HepG2 (cell line): Measurements from ENCODE around the gene NCBP3. TPM values are rescaled to one million over a fixed set of nuclear protein-coding genes. Genes with fewer than 3 reads are reported as not detected.

ENCODE experiments used
- ATAC-seq: fragments of 200-7000 bp; cut with Tn5 transposase; 3 replicates; pipeline ENCODE4 v1.9.1; 2020; ENCODE audit warnings: mild to moderate bottlenecking, moderate library complexity
- BruUV-seq: library from RNA; stranded (reverse); fragments of 400-500 nt; replicated peaks from 2 replicates; lab custom pipeline; 2021; lab: Mats Ljungman, UMichigan
- CTCF ChIA-PET: fragments of 300-600 bp; formaldehyde crosslinking; extraction: SDS; loops from one replicate; lab custom pipeline; 2021; ENCODE audit warnings: low total read pairs, inconsistent platforms, low intra/inter-chr PET ratio; lab: Yijun Ruan, JAX
- POLR2A ChIA-PET: fragments of 350-600 bp; sonication (Branson Sonifier 250); formaldehyde crosslinking; loops from one replicate; lab custom pipeline; 2020; ENCODE audit warnings: antibody characterized with exemption, inconsistent platforms; lab: Yijun Ruan, JAX
- DNase-seq: peaks from one replicate; pipeline ENCODE4 v3.0.0-alpha.2; 2015; ENCODE audit warnings: low spot score
- FAIRE-seq: peaks from 3 replicates; lab custom pipeline; 2011; peaks lifted over from hg19 to GRCh38; lab: Jason Lieb, UNC
- H2AFZ ChIP-seq: one replicate; pipeline ENCODE4 v1.6.1; 2011; ENCODE audit warnings: low read length, inconsistent platforms
- H3K27ac ChIP-seq: fragments of 300-600 bp; 3 replicates; pipeline ENCODE4 v1.8.0; 2011; ENCODE audit warnings: mixed run types, mild to moderate bottlenecking, mixed read lengths, low read length, inconsistent platforms; ENCODE audit not compliant: insufficient read depth; ENCODE audit errors: extremely low read length
- H3K27me3 ChIP-seq, 2 experiments: fragments of 200-600 bp in 1 of 2; 2 replicates in 1 of 2; 3 replicates in 1 of 2; pipeline versions ENCODE4 v1.6.0 to v1.8.0; 2011; ENCODE audit warnings: low read length in 2 of 2, mild to moderate bottlenecking in 2 of 2, moderate library complexity in 2 of 2, inconsistent platforms in 1 of 2; ENCODE audit not compliant: insufficient read depth in 2 of 2, control insufficient read depth in 1 of 2
- H3K36me3 ChIP-seq, 2 experiments: fragments of 200-600 bp in 1 of 2; replicated peaks in 1 of 2; 2 replicates in 1 of 2; 3 replicates in 1 of 2; pipeline versions ENCODE4 v1.5.1 to v1.8.0; 2011; ENCODE audit warnings: low read length in 2 of 2, inconsistent platforms in 1 of 2; ENCODE audit not compliant: insufficient read depth in 2 of 2, control insufficient read depth in 1 of 2
- H3K4me1 ChIP-seq: 2 replicates; pipeline ENCODE4 v1.5.1; 2012; ENCODE audit warnings: low read length, inconsistent platforms; ENCODE audit not compliant: insufficient read depth
- H3K4me2 ChIP-seq: 2 replicates; pipeline ENCODE4 v1.6.0; 2011; ENCODE audit warnings: low read depth, low read length, inconsistent platforms
- H3K4me3 ChIP-seq, 3 experiments: fragments of 200-600 bp in 1 of 3; sonication (generic), shearing (Covaris generic) in 1 of 3; replicated peaks in 1 of 3; 2 replicates each; pipeline ENCODE4 v1.5.1; 2011 to 2016; ENCODE audit warnings: low read length in 3 of 3, inconsistent platforms in 2 of 3, low read depth in 2 of 3, mild to moderate bottlenecking in 2 of 3, control low read depth in 1 of 3, mixed read lengths in 1 of 3; ENCODE audit not compliant: insufficient read depth in 1 of 3
- H3K79me2 ChIP-seq: one replicate; pipeline ENCODE4 v1.6.1; 2011; ENCODE audit warnings: low read length, inconsistent platforms; ENCODE audit not compliant: insufficient read depth
- H3K9ac ChIP-seq: 2 replicates; pipeline ENCODE4 v1.6.0; 2011; ENCODE audit warnings: mild to moderate bottlenecking, low read depth, low read length, inconsistent platforms; ENCODE audit not compliant: insufficient read depth
- H3K9me3 ChIP-seq: 2 replicates; pipeline ENCODE4 v1.5.1; 2012; ENCODE audit warnings: mild to moderate bottlenecking, low read length
- H4K20me1 ChIP-seq: 2 replicates; pipeline ENCODE4 v1.6.0; 2011; ENCODE audit warnings: inconsistent platforms, mild to moderate bottlenecking, low read length, moderate library complexity; ENCODE audit not compliant: insufficient read depth
- EEA1 ChIP-seq: sonication (generic); formaldehyde crosslinking; IDR thresholded peaks from 2 replicates; pipeline ENCODE4 v1.5.1; 2020; ENCODE audit warnings: mild to moderate bottlenecking, missing genetic modification reagents, borderline replicate concordance
- KAT7 ChIP-seq: IDR thresholded peaks from 2 replicates; pipeline ENCODE4 v1.6.1; 2018; ENCODE audit warnings: borderline replicate concordance, missing compliant biosample characterization
- MED1 ChIP-seq: sonication (generic); formaldehyde crosslinking; IDR thresholded peaks from 2 replicates; pipeline ENCODE4 v1.4.0; 2020; ENCODE audit warnings: missing genetic modification reagents
- SCMH1 ChIP-seq: sonication (generic); formaldehyde crosslinking; IDR thresholded peaks from 2 replicates; pipeline ENCODE4 v1.9.0; 2021; ENCODE audit warnings: missing genetic modification reagents, mild to moderate bottlenecking, borderline replicate concordance
- TGIF2 ChIP-seq: IDR thresholded peaks from 2 replicates; pipeline ENCODE4 v1.6.1; 2016; ENCODE audit warnings: control low read depth, missing compliant biosample characterization
- U2AF2 ChIP-seq: fragments of 200-400 bp; formaldehyde crosslinking; IDR thresholded peaks from 2 replicates; pipeline ENCODE4 v1.6.1; 2017; ENCODE audit warnings: low read depth, mild to moderate bottlenecking, low read length
- ZNF224 ChIP-seq: sonication (generic); formaldehyde crosslinking; IDR thresholded peaks from 2 replicates; pipeline ENCODE4 v1.5.0; 2020; ENCODE audit warnings: mild to moderate bottlenecking, missing genetic modification reagents
- ZNF225 ChIP-seq: sonication (generic); formaldehyde crosslinking; IDR thresholded peaks from 2 replicates; pipeline ENCODE4 v1.4.0; 2020; ENCODE audit warnings: mild to moderate bottlenecking, missing genetic modification reagents
- WGBS: methylation state at CpG from one replicate; pipeline ENCODE4 v1.1.6; 2017; ENCODE audit warnings: low lambda C conversion rate; 5-methylcytosine and 5-hydroxymethylcytosine counted together
- in situ Hi-C: cut with HindIII; loops from 2 replicates; pipeline ENCODE4 v1.10.0; 2017; ENCODE audit warnings: low pct_unique_long_range_greater_than_20kb; ENCODE audit not compliant: extremely low pct_ligation_motif_present
- intact Hi-C: fragments of 100-400 bp; cut with micrococcal nuclease; formaldehyde crosslinking; loops from one replicate; pipeline ENCODE4 v1.10.0; 2022; ENCODE audit not compliant: unreplicated experiment
- polyA plus RNA-seq, 8 experiments: library from polyadenylated mRNA; depleted of rRNA in 3 of 8; stranded (reverse) in 7 of 8; unstranded in 1 of 8; fragments of >200 nt; fragmentation: Illumina TruSeq in 4 of 8; extraction: Trizol in 4 of 8; gene quantifications; 2 replicates each; pipeline versions ENCODE4 v1.2.1 to v1.2.3, GENCODE V29; 2011 to 2016; ENCODE audit warnings: low read depth in 4 of 8, missing spikeins in 1 of 8, mixed read lengths in 1 of 8; ENCODE audit not compliant: insufficient read depth in 1 of 8
- total RNA-seq, 5 experiments: library from RNA; depleted of rRNA; stranded (reverse); fragments of >200 nt; fragmentation: Illumina TruSeq; extraction: Trizol; gene quantifications; 2 replicates each; pipeline ENCODE4 v1.2.3, GENCODE V29; 2016; ENCODE audit warnings: low read depth in 1 of 5
- TF ChIP-seq, protein P1 (sequence below): sonication (generic); formaldehyde crosslinking; IDR thresholded peaks from 2 replicates; pipeline ENCODE4 v1.8.0; 2022; ENCODE audit warnings: mild to moderate bottlenecking, missing genetic modification reagents, moderate library complexity
- TF ChIP-seq, protein P2 (sequence below): sonication (generic); formaldehyde crosslinking; IDR thresholded peaks from 2 replicates; pipeline ENCODE4 v1.8.0; 2022; ENCODE audit warnings: missing genetic modification reagents, mild to moderate bottlenecking, moderate library complexity, borderline replicate concordance
- TF ChIP-seq, protein P3 (sequence below): sonication (generic); formaldehyde crosslinking; IDR thresholded peaks from 2 replicates; pipeline ENCODE4 v1.5.0; 2020; ENCODE audit warnings: mild to moderate bottlenecking, missing genetic modification reagents
- TF ChIP-seq, protein P4 (sequence below): IDR thresholded peaks from 2 replicates; pipeline ENCODE4 v1.6.1; 2016; ENCODE audit warnings: missing compliant biosample characterization, missing genetic modification reagents, borderline replicate concordance

NCBP3 gene
- total and polyA plus RNA-seq, 2 of the 13 experiments (the other 11 are each of a cell fraction or from before 2014, with no cell fraction given), result 19.5 to 24.8 TPM

DNA sequence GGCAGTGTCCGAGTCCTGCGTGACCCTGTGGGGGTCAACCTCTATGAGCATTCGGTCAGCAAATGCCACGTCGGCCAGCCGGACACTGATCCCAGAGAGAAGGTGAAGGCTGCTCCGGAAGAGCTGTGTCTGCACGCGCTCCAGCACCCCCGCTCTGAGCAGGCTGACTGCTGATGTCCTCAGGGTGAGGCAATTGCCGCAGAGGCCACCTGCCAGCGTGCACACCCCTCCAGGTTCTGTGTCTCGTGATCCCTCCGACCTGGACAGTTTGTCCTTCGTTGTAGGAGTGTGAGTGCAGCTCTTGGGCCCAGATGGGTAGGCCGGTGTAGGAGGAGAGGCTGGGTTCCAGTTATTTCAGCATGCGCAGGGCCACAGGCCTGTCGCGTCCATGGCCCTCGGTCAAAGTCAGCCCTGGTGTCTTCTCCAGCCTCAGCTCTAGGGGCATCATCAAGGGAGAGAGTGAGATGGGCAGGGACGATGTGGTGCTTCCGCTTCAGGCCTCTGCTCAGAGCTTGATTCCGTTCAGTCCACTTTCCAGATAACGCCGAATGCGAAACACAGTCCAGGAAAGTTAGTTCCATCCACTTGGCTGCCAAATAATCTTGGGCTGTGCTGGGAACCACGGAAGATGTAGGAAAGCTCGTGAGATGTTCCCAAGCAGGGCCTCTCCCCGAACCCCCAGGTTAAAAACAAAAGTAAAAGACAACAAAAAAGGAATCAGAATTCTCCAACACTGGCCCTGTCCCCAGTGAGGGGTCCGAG, 15.1 kb upstream of the NCBP3 start:
- ATAC-seq (no peak), FAIRE-seq (no peak), DNase-seq (no peak)
- in situ Hi-C loops, result no loop called here
- Histone ChIP-seq H3K4me3 (no peak overlapping the region), H3K9ac (no peak overlapping the region), H3K27ac (no peak overlapping the region), H4K20me1 (no peaks in the 10 kb centered on the region), H3K27me3 (0 out of 5 replicates have a peak, but pooled peaks cover 0 to 2% of the 10 kb centered on the region in 2 experiments), H3K4me1 (peaks cover 12% of the 10 kb centered on the region; the same call in 1 of the 2 replicates), H2AFZ (no peak overlapping the region), H3K4me2 (no peak overlapping the region), H3K9me3 (no peaks in the 10 kb centered on the region), H3K36me3 (no peaks in the 10 kb centered on the region; a peak in 1 of 5 replicates), H3K79me2 (no peaks in the 10 kb centered on the region)
- no TSS peak for BruUV-seq
- TF ChIP-seq SCMH1 (CRISPR knock-in tag), result no peak
- TF ChIP-seq, protein P1, sequence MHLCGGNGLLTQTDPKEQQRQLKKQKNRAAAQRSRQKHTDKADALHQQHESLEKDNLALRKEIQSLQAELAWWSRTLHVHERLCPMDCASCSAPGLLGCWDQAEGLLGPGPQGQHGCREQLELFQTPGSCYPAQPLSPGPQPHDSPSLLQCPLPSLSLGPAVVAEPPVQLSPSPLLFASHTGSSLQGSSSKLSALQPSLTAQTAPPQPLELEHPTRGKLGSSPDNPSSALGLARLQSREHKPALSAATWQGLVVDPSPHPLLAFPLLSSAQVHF (CRISPR knock-in tag), result no peak
- no peak for TF ChIP-seq MED1 (CRISPR knock-in tag)
- TF ChIP-seq TGIF2 (CRISPR knock-in tag), result no peak
- TF ChIP-seq, protein P2, sequence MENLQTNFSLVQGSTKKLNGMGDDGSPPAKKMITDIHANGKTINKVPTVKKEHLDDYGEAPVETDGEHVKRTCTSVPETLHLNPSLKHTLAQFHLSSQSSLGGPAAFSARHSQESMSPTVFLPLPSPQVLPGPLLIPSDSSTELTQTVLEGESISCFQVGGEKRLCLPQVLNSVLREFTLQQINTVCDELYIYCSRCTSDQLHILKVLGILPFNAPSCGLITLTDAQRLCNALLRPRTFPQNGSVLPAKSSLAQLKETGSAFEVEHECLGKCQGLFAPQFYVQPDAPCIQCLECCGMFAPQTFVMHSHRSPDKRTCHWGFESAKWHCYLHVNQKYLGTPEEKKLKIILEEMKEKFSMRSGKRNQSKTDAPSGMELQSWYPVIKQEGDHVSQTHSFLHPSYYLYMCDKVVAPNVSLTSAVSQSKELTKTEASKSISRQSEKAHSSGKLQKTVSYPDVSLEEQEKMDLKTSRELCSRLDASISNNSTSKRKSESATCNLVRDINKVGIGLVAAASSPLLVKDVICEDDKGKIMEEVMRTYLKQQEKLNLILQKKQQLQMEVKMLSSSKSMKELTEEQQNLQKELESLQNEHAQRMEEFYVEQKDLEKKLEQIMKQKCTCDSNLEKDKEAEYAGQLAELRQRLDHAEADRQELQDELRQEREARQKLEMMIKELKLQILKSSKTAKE (CRISPR knock-in tag), result no peak
- TF ChIP-seq, protein P3, sequence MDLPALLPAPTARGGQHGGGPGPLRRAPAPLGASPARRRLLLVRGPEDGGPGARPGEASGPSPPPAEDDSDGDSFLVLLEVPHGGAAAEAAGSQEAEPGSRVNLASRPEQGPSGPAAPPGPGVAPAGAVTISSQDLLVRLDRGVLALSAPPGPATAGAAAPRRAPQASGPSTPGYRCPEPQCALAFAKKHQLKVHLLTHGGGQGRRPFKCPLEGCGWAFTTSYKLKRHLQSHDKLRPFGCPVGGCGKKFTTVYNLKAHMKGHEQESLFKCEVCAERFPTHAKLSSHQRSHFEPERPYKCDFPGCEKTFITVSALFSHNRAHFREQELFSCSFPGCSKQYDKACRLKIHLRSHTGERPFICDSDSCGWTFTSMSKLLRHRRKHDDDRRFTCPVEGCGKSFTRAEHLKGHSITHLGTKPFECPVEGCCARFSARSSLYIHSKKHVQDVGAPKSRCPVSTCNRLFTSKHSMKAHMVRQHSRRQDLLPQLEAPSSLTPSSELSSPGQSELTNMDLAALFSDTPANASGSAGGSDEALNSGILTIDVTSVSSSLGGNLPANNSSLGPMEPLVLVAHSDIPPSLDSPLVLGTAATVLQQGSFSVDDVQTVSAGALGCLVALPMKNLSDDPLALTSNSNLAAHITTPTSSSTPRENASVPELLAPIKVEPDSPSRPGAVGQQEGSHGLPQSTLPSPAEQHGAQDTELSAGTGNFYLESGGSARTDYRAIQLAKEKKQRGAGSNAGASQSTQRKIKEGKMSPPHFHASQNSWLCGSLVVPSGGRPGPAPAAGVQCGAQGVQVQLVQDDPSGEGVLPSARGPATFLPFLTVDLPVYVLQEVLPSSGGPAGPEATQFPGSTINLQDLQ (CRISPR knock-in tag), result no peak
- no peak for TF ChIP-seq EEA1
- no peak for TF ChIP-seq ZNF225 (CRISPR knock-in tag)
- TF ChIP-seq, protein P4, sequence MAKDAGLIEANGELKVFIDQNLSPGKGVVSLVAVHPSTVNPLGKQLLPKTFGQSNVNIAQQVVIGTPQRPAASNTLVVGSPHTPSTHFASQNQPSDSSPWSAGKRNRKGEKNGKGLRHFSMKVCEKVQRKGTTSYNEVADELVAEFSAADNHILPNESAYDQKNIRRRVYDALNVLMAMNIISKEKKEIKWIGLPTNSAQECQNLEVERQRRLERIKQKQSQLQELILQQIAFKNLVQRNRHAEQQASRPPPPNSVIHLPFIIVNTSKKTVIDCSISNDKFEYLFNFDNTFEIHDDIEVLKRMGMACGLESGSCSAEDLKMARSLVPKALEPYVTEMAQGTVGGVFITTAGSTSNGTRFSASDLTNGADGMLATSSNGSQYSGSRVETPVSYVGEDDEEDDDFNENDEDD (CRISPR knock-in tag), result no peak
- no peak for TF ChIP-seq U2AF2
- TF ChIP-seq ZNF224 (CRISPR knock-in tag), result no peak
- TF ChIP-seq KAT7 (CRISPR knock-in tag), result no peak
- ChIA-PET POLR2A (no interaction called here), CTCF (no interaction called here)
- intact Hi-C loops, result no loop called here
- WGBS, result 96% methylated on average over 16 of the region's 30 CpGs
